WTC11 (cell line): ENCODE measurements around the gene WAC. TPM values are rescaled to one million over a fixed set of nuclear protein-coding genes. Genes with fewer than 3 reads are reported as not detected.

ENCODE experiments used
- ATAC-seq: fragments of 200-7000 bp; cut with Tn5 transposase; 2 replicates; pipeline ENCODE4 v1.10.0; 2021; ENCODE audit warnings: mild to moderate bottlenecking, moderate library complexity
- CTCF ChIA-PET: fragments of 300-600 bp; sonication (Branson Sonifier 250); formaldehyde crosslinking; loops from one replicate; lab custom pipeline; 2021; ENCODE audit warnings: antibody characterized with exemption; lab: Charles Lee
- POLR2A ChIA-PET: fragments of 350-600 bp; sonication (Branson Sonifier 250); formaldehyde crosslinking; loops from one replicate; lab custom pipeline; 2021; ENCODE audit warnings: antibody characterized with exemption; lab: Charles Lee
- DNase-seq: peaks from one replicate; pipeline ENCODE4 v3.0.0; 2021; ENCODE audit warnings: low spot score
- H3K27ac Mint-ChIP-seq: 2 replicates; pipeline ENCODE4 v1.8.0; 2021; ENCODE audit warnings: mixed read lengths
- H3K27me3 Mint-ChIP-seq: 2 replicates; pipeline ENCODE4 v1.8.0; 2021; ENCODE audit warnings: low read depth, mild to moderate bottlenecking, moderate library complexity, mixed read lengths
- H3K36me3 Mint-ChIP-seq: 2 replicates; pipeline ENCODE4 v1.8.0; 2021; ENCODE audit warnings: mixed read lengths
- H3K4me1 Mint-ChIP-seq: 2 replicates; pipeline ENCODE4 v1.8.0; 2022; ENCODE audit warnings: mixed read lengths
- H3K4me3 Mint-ChIP-seq: 2 replicates; pipeline ENCODE4 v1.8.0; 2021; ENCODE audit warnings: mild to moderate bottlenecking, moderate library complexity, mixed read lengths
- H3K9me3 Mint-ChIP-seq: 2 replicates; pipeline ENCODE4 v1.8.0; 2021; ENCODE audit warnings: mixed read lengths
- ATF2 ChIP-seq: sonication (generic); formaldehyde crosslinking; IDR thresholded peaks from 2 replicates; pipeline ENCODE4 v1.8.1; 2022; ENCODE audit warnings: low read depth, missing genetic modification reagents, borderline replicate concordance
- CBFB ChIP-seq: sonication (generic); formaldehyde crosslinking; IDR thresholded peaks from 2 replicates; pipeline ENCODE4 v1.8.1; 2022; ENCODE audit warnings: mild to moderate bottlenecking, low read depth, missing genetic modification reagents
- CTCF ChIP-seq: fragments of 200-600 bp; IDR thresholded peaks from 2 replicates; pipeline ENCODE4 v1.8.0; 2022; ENCODE audit warnings: antibody characterized with exemption
- ELF4 ChIP-seq: sonication (generic); formaldehyde crosslinking; IDR thresholded peaks from 2 replicates; pipeline ENCODE4 v1.8.1; 2022; ENCODE audit warnings: low read depth, mild to moderate bottlenecking, moderate library complexity, missing genetic modification reagents
- FOXP1 ChIP-seq: sonication (generic); formaldehyde crosslinking; IDR thresholded peaks from 2 replicates; pipeline ENCODE4 v1.8.0; 2022; ENCODE audit warnings: missing genetic modification reagents, mild to moderate bottlenecking, moderate library complexity, borderline replicate concordance
- HMGXB4 ChIP-seq: sonication (generic); formaldehyde crosslinking; IDR thresholded peaks from 2 replicates; pipeline ENCODE4 v1.8.1; 2023; ENCODE audit warnings: mild to moderate bottlenecking, moderate library complexity, missing genetic modification reagents
- JUN ChIP-seq: sonication (generic); formaldehyde crosslinking; IDR thresholded peaks from 2 replicates; pipeline ENCODE4 v1.8.0; 2023; ENCODE audit warnings: mild to moderate bottlenecking, missing genetic modification reagents
- NFYB ChIP-seq: sonication (generic); formaldehyde crosslinking; conservative IDR thresholded peaks from 2 replicates; pipeline ENCODE4 v1.8.0; 2022; ENCODE audit warnings: low read depth, missing genetic modification reagents
- RORB ChIP-seq: fragments of 250-450 bp; sonication (Bioruptor Pico); IDR thresholded peaks from 2 replicates; pipeline ENCODE4 v1.9.0; 2021; ENCODE audit warnings: mild to moderate bottlenecking
- TCF7 ChIP-seq: sonication (generic); formaldehyde crosslinking; IDR thresholded peaks from 2 replicates; pipeline ENCODE4 v1.8.0; 2022; ENCODE audit warnings: mild to moderate bottlenecking, low read depth, missing genetic modification reagents, moderate library complexity
- USF1 ChIP-seq: sonication (generic); formaldehyde crosslinking; IDR thresholded peaks from 2 replicates; pipeline ENCODE4 v1.8.0; 2022; ENCODE audit warnings: mild to moderate bottlenecking, missing genetic modification reagents
- USF2 ChIP-seq: sonication (generic); formaldehyde crosslinking; IDR thresholded peaks from 2 replicates; pipeline ENCODE4 v1.8.1; 2023; ENCODE audit warnings: mild to moderate bottlenecking, missing genetic modification reagents, moderate library complexity
- ZNF281 ChIP-seq: sonication (generic); formaldehyde crosslinking; IDR thresholded peaks from 2 replicates; pipeline ENCODE4 v1.8.0; 2023; ENCODE audit warnings: mild to moderate bottlenecking, missing genetic modification reagents
- ZNF317 ChIP-seq: sonication (generic); formaldehyde crosslinking; IDR thresholded peaks from 2 replicates; pipeline ENCODE4 v1.8.1; 2023; ENCODE audit warnings: low read depth, mild to moderate bottlenecking, moderate library complexity, missing genetic modification reagents, borderline replicate concordance
- ZNF396 ChIP-seq: fragments of 250-450 bp; sonication (Bioruptor Pico); IDR thresholded peaks from 2 replicates; pipeline ENCODE4 v1.8.0; 2021; ENCODE audit warnings: mild to moderate bottlenecking, moderate library complexity, borderline replicate concordance
- ZNF425 ChIP-seq: fragments of 250-450 bp; sonication (Bioruptor Pico); conservative IDR thresholded peaks from 2 replicates; pipeline ENCODE4 v1.9.0; 2021; ENCODE audit warnings: mild to moderate bottlenecking
- total RNA-seq: library from RNA; stranded (reverse); gene quantifications from 3 replicates; pipeline ENCODE4 v1.2.3, GENCODE V29; 2021

Gene WAC
- total RNA-seq, 1 experiment from 2014 or later, result 108 TPM

GRCh38 chr10:28586176-28586575 lies 53.3 kb downstream of the WAC start:
- H3K27me3 Mint-ChIP-seq, result no peaks in the 10 kb centered on the region
- POLR2A ChIA-PET, result interaction anchor here (0.6 kb wide), 1 partner anchor 401 kb away, joined by 6 read pairs; no protein-coding TSS in a partner anchor
- H3K9me3 Mint-ChIP-seq, result no peaks in the 10 kb centered on the region
- H3K4me1 Mint-ChIP-seq, result peaks cover 48% of the 10 kb centered on the region
- no peak overlapping the region for H3K4me3 Mint-ChIP-seq
- no peak for DNase-seq
- TF ChIP-seq ELF4 (CRISPR knock-in tag), result no peak
- no peak for TF ChIP-seq ZNF396 (CRISPR knock-in tag)
- TF ChIP-seq CBFB, result no peak
- no peak for TF ChIP-seq ATF2 (CRISPR knock-in tag)
- TF ChIP-seq RORB (CRISPR knock-in tag), result no peak
- no peak for TF ChIP-seq JUN (CRISPR knock-in tag)
- TF ChIP-seq NFYB (CRISPR knock-in tag), result no peak
- TF ChIP-seq ZNF281, result no peak
- TF ChIP-seq, all 79 proteins: peak for 0
- CTCF ChIA-PET, result no interaction called here
- no peak for ATAC-seq
- Mint-ChIP-seq H3K27ac (peak overlapping the region; percentile 42; the same call in 1 of the 2 replicates), H3K36me3 (peaks cover 43% of the 10 kb centered on the region)

GRCh38 chr10:28587270-28587969 lies 54.5 kb downstream of the WAC start:
- no peaks in the 10 kb centered on the region for H3K27me3 Mint-ChIP-seq
- CTCF ChIA-PET, result no interaction called here
- ATAC-seq (no peak), DNase-seq (no peak)
- H3K4me3 Mint-ChIP-seq, result no peak overlapping the region
- peaks cover 49% of the 10 kb centered on the region for H3K36me3 Mint-ChIP-seq
- no peak overlapping the region for H3K27ac Mint-ChIP-seq
- H3K9me3 Mint-ChIP-seq, result no peaks in the 10 kb centered on the region
- peaks cover 48% of the 10 kb centered on the region for H3K4me1 Mint-ChIP-seq
- TF ChIP-seq ZNF317 (CRISPR knock-in tag) (no peak), USF2 (CRISPR knock-in tag) (no peak), RORB (CRISPR knock-in tag) (no peak), ZNF425 (no peak), TCF7 (CRISPR knock-in tag) (no peak), FOXP1 (CRISPR knock-in tag) (no peak), USF1 (no peak), HMGXB4 (no peak), CTCF (no peak)
- POLR2A ChIA-PET, result no interaction called here
